Trophoblast cell (in vitro differentiated cells and primary cell): ENCODE data around the gene IRF8.
"Not testable (repeated sequence)": the region's sequence is repeated elsewhere in the genome, so short reads cannot be mapped to it uniquely, and the experiment has no call there.

ENCODE experiments used
- DNase-seq, 2 donors: peaks; one replicate each; pipeline ENCODE4 v3.0.0-alpha.2; 2016
- H2AFZ ChIP-seq: 2 replicates; pipeline ENCODE4 v1.6.1; 2013; ENCODE audit warnings: low read length, moderate library complexity, mild to moderate bottlenecking; ENCODE audit not compliant: insufficient read depth, poor library complexity
- H2AK5ac ChIP-seq: 2 replicates; pipeline ENCODE4 v1.6.1; 2013; ENCODE audit warnings: mild to moderate bottlenecking, low read length
- H2BK120ac ChIP-seq: 2 replicates; pipeline ENCODE4 v1.6.1; 2013; ENCODE audit warnings: low read length, mild to moderate bottlenecking, moderate library complexity; ENCODE audit not compliant: insufficient read depth, poor library complexity
- H2BK12ac ChIP-seq: 2 replicates; pipeline ENCODE4 v1.6.1; 2013; ENCODE audit warnings: mild to moderate bottlenecking, low read length, moderate library complexity
- H2BK5ac ChIP-seq: 2 replicates; pipeline ENCODE4 v1.6.1; 2013; ENCODE audit warnings: low read length, low read depth, moderate library complexity, mild to moderate bottlenecking; ENCODE audit not compliant: poor library complexity
- H3K14ac ChIP-seq: 2 replicates; pipeline ENCODE4 v1.6.1; 2013; ENCODE audit warnings: mild to moderate bottlenecking, low read length
- H3K18ac ChIP-seq: 2 replicates; pipeline ENCODE4 v1.6.1; 2013; ENCODE audit warnings: mild to moderate bottlenecking, low read length
- H3K23ac ChIP-seq: 2 replicates; pipeline ENCODE4 v1.6.1; 2013; ENCODE audit warnings: low read length
- H3K27ac ChIP-seq: 2 replicates; pipeline ENCODE4 v1.5.1; 2013; ENCODE audit warnings: low read depth, mild to moderate bottlenecking, inconsistent platforms, low read length, moderate library complexity
- H3K27me3 ChIP-seq: 2 replicates; pipeline ENCODE4 v1.6.1; 2013; ENCODE audit warnings: inconsistent platforms, mild to moderate bottlenecking, low read length, moderate library complexity; ENCODE audit not compliant: insufficient read depth
- H3K36me3 ChIP-seq, 2 experiments: 1 replicate in 1 of 2; 2 replicates in 1 of 2; pipeline ENCODE4 v1.6.1; 2013; ENCODE audit warnings: low read length in 2 of 2, mild to moderate bottlenecking in 2 of 2, moderate library complexity in 1 of 2; ENCODE audit not compliant: insufficient read depth in 2 of 2, control insufficient read depth in 1 of 2
- H3K4ac ChIP-seq: 2 replicates; pipeline ENCODE4 v1.6.1; 2013; ENCODE audit warnings: low read depth, mild to moderate bottlenecking, low read length, moderate library complexity
- H3K4me1 ChIP-seq, 2 experiments: 1 replicate in 1 of 2; 2 replicates in 1 of 2; pipeline ENCODE4 v1.6.1; 2013; ENCODE audit warnings: low read length in 2 of 2, mild to moderate bottlenecking in 2 of 2, moderate library complexity in 1 of 2; ENCODE audit not compliant: insufficient read depth in 2 of 2, control insufficient read depth in 1 of 2
- H3K4me2 ChIP-seq: 2 replicates; pipeline ENCODE4 v1.6.1; 2013; ENCODE audit warnings: inconsistent platforms, mild to moderate bottlenecking, low read length, moderate library complexity
- H3K4me3 ChIP-seq: 2 replicates; pipeline ENCODE4 v1.5.1; 2013; ENCODE audit warnings: mild to moderate bottlenecking, low read depth, low read length, inconsistent platforms
- H3K79me1 ChIP-seq: one replicate; pipeline ENCODE4 v1.6.1; 2013; ENCODE audit warnings: low read length
- H3K79me2 ChIP-seq: 2 replicates; pipeline ENCODE4 v1.6.1; 2013; ENCODE audit warnings: low read length, mild to moderate bottlenecking; ENCODE audit not compliant: control insufficient read depth, insufficient read depth, poor library complexity
- H3K9ac ChIP-seq: 2 replicates; pipeline ENCODE4 v1.6.1; 2013; ENCODE audit warnings: mild to moderate bottlenecking, low read length
- H3K9me3 ChIP-seq: 2 replicates; pipeline ENCODE4 v1.6.1; 2013; ENCODE audit warnings: low read depth, mild to moderate bottlenecking, control low read depth, inconsistent platforms, low read length; ENCODE audit not compliant: insufficient read depth
- H4K12ac ChIP-seq: 2 replicates; pipeline ENCODE4 v1.6.1; 2013; ENCODE audit warnings: low read depth, mild to moderate bottlenecking, low read length, moderate library complexity
- H4K8ac ChIP-seq: 2 replicates; pipeline ENCODE4 v1.6.1; 2013; ENCODE audit warnings: low read depth, mild to moderate bottlenecking, low read length, moderate library complexity
- H4K91ac ChIP-seq: one replicate; pipeline ENCODE4 v1.6.1; 2013; ENCODE audit warnings: low read depth, mild to moderate bottlenecking, low read length, moderate library complexity
- WGBS: extraction: QIAGEN DNeasy Blood & Tissue Kit; methylation state at CpG from one replicate; pipeline ENCODE4 v1.1.7; 2013; ENCODE audit warnings: missing lambda C conversion rate; ENCODE audit not compliant: insufficient read length, insufficient coverage; ENCODE audit errors: extremely low coverage; 5-methylcytosine and 5-hydroxymethylcytosine counted together

The IRF8 gene

GRCh38 chr16:85905110-85906095 is 6.4 kb downstream of the IRF8 start:
- no CpG with 5 or more reads among the region's 20 CpGs for WGBS
- Histone ChIP-seq H3K27ac (no peak overlapping the region), H3K4me2 (no peak overlapping the region), H2AK5ac (no peak overlapping the region), H2BK5ac (no peak overlapping the region), H4K91ac (no peak overlapping the region), H3K23ac (no peak overlapping the region), H3K4me1 (peaks cover 7% of the 10 kb centered on the region in 2 experiments), H3K79me1 (no peaks in the 10 kb centered on the region), H3K4me3 (no peak overlapping the region), H2BK12ac (no peak overlapping the region), H4K12ac (no peak overlapping the region), H2AFZ (no peak overlapping the region), H4K8ac (no peak overlapping the region), H2BK120ac (no peak overlapping the region), H3K4ac (no peak overlapping the region), H3K18ac (no peak overlapping the region), H3K36me3 (peaks cover 7 to 18% of the 10 kb centered on the region in 2 experiments), H3K9ac (no peak overlapping the region), H3K14ac (no peak overlapping the region), H3K27me3 (no peaks in the 10 kb centered on the region), H3K79me2 (no peaks in the 10 kb centered on the region), H3K9me3 (peaks cover 8% of the 10 kb centered on the region)
- peak in 1 of 2 donors; percentile 39 for DNase-seq

- Histone ChIP-seq H3K27ac (no peak overlapping the region), H4K12ac (no peak overlapping the region), H3K4me2 (no peak overlapping the region), H3K14ac (no peak overlapping the region), H3K4me3 (no peak overlapping the region), H3K4me1 (peaks cover 7% of the 10 kb centered on the region in 2 experiments), H2BK5ac (no peak overlapping the region), H3K36me3 (peaks cover 9 to 21% of the 10 kb centered on the region in 2 experiments), H3K4ac (no peak overlapping the region), H2BK12ac (no peak overlapping the region), H2BK120ac (no peak overlapping the region), H4K8ac (no peak overlapping the region), H3K23ac (no peak overlapping the region), H3K79me2 (no peaks in the 10 kb centered on the region), H3K18ac (no peak overlapping the region), H2AK5ac (no peak overlapping the region), H3K79me1 (no peaks in the 10 kb centered on the region), H3K27me3 (no peaks in the 10 kb centered on the region), H2AFZ (no peak overlapping the region), H4K91ac (no peak overlapping the region), H3K9me3 (peaks cover 8% of the 10 kb centered on the region), H3K9ac (no peak overlapping the region)
- DNase-seq = no peak
- WGBS = no CpG with 5 or more reads among the region's 13 CpGs
These were observed 7.4 kb downstream of the IRF8 start for GRCh38 chr16:85906349-85906748.

GRCh38 chr16:85907231-85907630 is 8.3 kb downstream of the IRF8 start:
- not testable (repeated sequence) for H3K4me3 ChIP-seq, H3K23ac ChIP-seq, H3K14ac ChIP-seq, H3K9ac ChIP-seq, H2BK120ac ChIP-seq, H4K12ac ChIP-seq, H3K27ac ChIP-seq, H3K79me2 ChIP-seq, H3K18ac ChIP-seq, H3K79me1 ChIP-seq, H4K8ac ChIP-seq, H2AFZ ChIP-seq, H2BK5ac ChIP-seq, H3K4me2 ChIP-seq, H3K4me1 ChIP-seq, H4K91ac ChIP-seq, H3K9me3 ChIP-seq, H3K4ac ChIP-seq, DNase-seq, H2BK12ac ChIP-seq, H3K27me3 ChIP-seq, H2AK5ac ChIP-seq
- no CpG with 5 or more reads among the region's 9 CpGs for WGBS
- peaks cover 9 to 27% of the 10 kb centered on the region in 2 experiments for H3K36me3 ChIP-seq

GRCh38 chr16:85908444-85908843 is 9.5 kb downstream of the IRF8 start:
- Histone ChIP-seq H3K36me3 (peaks cover 9 to 32% of the 10 kb centered on the region in 2 experiments), H2BK5ac (no peak overlapping the region), H3K4ac (no peak overlapping the region), H3K18ac (no peak overlapping the region), H2AK5ac (no peak overlapping the region), H2AFZ (no peak overlapping the region), H3K27ac (no peak overlapping the region), H4K12ac (no peak overlapping the region), H3K4me2 (no peak overlapping the region), H3K27me3 (no peaks in the 10 kb centered on the region), H3K4me3 (no peak overlapping the region), H4K91ac (no peak overlapping the region), H2BK12ac (no peak overlapping the region), H3K9ac (no peak overlapping the region), H3K79me2 (no peaks in the 10 kb centered on the region), H3K9me3 (peaks cover 10% of the 10 kb centered on the region), H2BK120ac (no peak overlapping the region), H4K8ac (no peak overlapping the region), H3K14ac (no peak overlapping the region), H3K23ac (no peak overlapping the region), H3K79me1 (no peaks in the 10 kb centered on the region), H3K4me1 (peaks cover 0 to 5% of the 10 kb centered on the region in 2 experiments)
- WGBS = no CpG with 5 or more reads among the region's 3 CpGs
- no peak for DNase-seq
